KG1 (cell line): ENCODE data around the gene EMC6.

Experiments
- DNase-seq: peaks from one replicate; lab custom pipeline; 2025; lab: John Stamatoyannopoulos, UW

The EMC6 gene

GRCh38 chr17:3656353-3656752 is 12.3 kb upstream of the EMC6 start:
- DNase-seq = no peak

GRCh38 chr17:3656755-3657587 is 11.6 kb upstream of the EMC6 start:
- no peak for DNase-seq

GRCh38 chr17:3657588-3657869 is 11.1 kb upstream of the EMC6 start:
- no peak for DNase-seq

GRCh38 chr17:3657874-3658783 is 10.5 kb upstream of the EMC6 start:
- DNase-seq = no peak

- no peak for DNase-seq
Observed at GRCh38 chr17:3658784-3659449, 9.7 kb upstream of the EMC6 start.

- no peak for DNase-seq
Observed at GRCh38 chr17:3659541-3660111, 9.0 kb upstream of the EMC6 start.

- no peak for DNase-seq
Observed at GRCh38 chr17:3660311-3660891, 8.2 kb upstream of the EMC6 start.

GRCh38 chr17:3663102-3664011 is 5.3 kb upstream of the EMC6 start:
- DNase-seq = no peak

- no peak for DNase-seq
Observed at GRCh38 chr17:3665834-3666233, 2.8 kb upstream of the EMC6 start.

GRCh38 chr17:3666516-3666915 is 2.1 kb upstream of the EMC6 start:
- no peak for DNase-seq

- no peak for DNase-seq
Observed at GRCh38 chr17:3667366-3668278, 990 bp upstream of the EMC6 start.

- no peak for DNase-seq
Observed at GRCh38 chr17:3669085-3669347, 404 bp downstream of the EMC6 start.

- DNase-seq = no peak
Observed at GRCh38 chr17:3669548-3669947, 936 bp downstream of the EMC6 start.

- no peak for DNase-seq
Observed at GRCh38 chr17:3672571-3672970, 4.0 kb downstream of the EMC6 start.

GRCh38 chr17:3675886-3676285 is 7.3 kb downstream of the EMC6 start:
- DNase-seq = no peak

- DNase-seq = no peak
Observed at GRCh38 chr17:3678095-3678820, 9.6 kb downstream of the EMC6 start.

GRCh38 chr17:3678821-3679530 is 10.4 kb downstream of the EMC6 start:
- DNase-seq = no peak

GRCh38 chr17:3679531-3680126 is 11.0 kb downstream of the EMC6 start:
- DNase-seq = no peak
